Thyroid gland (tissue), 4 donors: ENCODE results near the gene SPATA31D1. TPM values are rescaled to one million over a fixed set of nuclear protein-coding genes. Genes with fewer than 3 reads are reported as not detected.

Experiments
- DNase-seq, 2 donors: peaks; one replicate each; pipeline ENCODE4 v3.0.0-alpha.2; 2019
- H3K27ac ChIP-seq, 3 donors: fragments of 200-600 bp; sonication (generic); 1 replicate in 2 of 3; 2 replicates in 1 of 3; pipeline ENCODE4 v1.5.1; 2016 to 2019; ENCODE audit warnings: mild to moderate bottlenecking in 1 of 3, moderate library complexity in 1 of 3
- H3K27me3 ChIP-seq: fragments of 200-600 bp; sonication (generic); one replicate; pipeline ENCODE4 v1.5.1; 2019
- H3K36me3 ChIP-seq, 2 donors: fragments of 200-600 bp; sonication (generic); one replicate each; pipeline ENCODE4 v1.5.1; 2016 to 2019
- H3K4me1 ChIP-seq, 2 donors: fragments of 200-600 bp; sonication (generic); one replicate each; pipeline ENCODE4 v1.5.1; 2017 to 2019
- H3K4me3 ChIP-seq, 3 donors: fragments of 200-600 bp; sonication (generic); replicated peaks in 1 of 3; 1 replicate in 2 of 3; 2 replicates in 1 of 3; pipeline ENCODE4 v1.5.1; 2016; ENCODE audit warnings: mild to moderate bottlenecking in 1 of 3
- H3K9me3 ChIP-seq: fragments of 200-600 bp; sonication (generic); one replicate; pipeline ENCODE4 v1.5.1; 2017
- CTCF ChIP-seq, 6 experiments: fragments of 200-600 bp in 3 of 6; fragments of 450-650 bp in 3 of 6; sonication (generic) in 3 of 6; IDR thresholded peaks; one replicate each; pipeline ENCODE4 v1.5.1; 2016 to 2019; ENCODE audit warnings: antibody characterized with exemption in 6 of 6, mild to moderate bottlenecking in 2 of 6, inconsistent platforms in 1 of 6, moderate library complexity in 1 of 6
- POLR2A ChIP-seq, 2 donors: fragments of 450-650 bp; IDR thresholded peaks; one replicate each; pipeline ENCODE4 v1.6.1; 2017; ENCODE audit warnings: antibody characterized with exemption in 2 of 2, mild to moderate bottlenecking in 2 of 2, moderate library complexity in 1 of 2
- WGBS, 2 donors: methylation state at CpG; one replicate each; pipeline ENCODE4 v1.1.5; 2017; 5-methylcytosine and 5-hydroxymethylcytosine counted together
- intact Hi-C: fragments of 100-400 bp; cut with DNase I; formaldehyde crosslinking; loops from one replicate; pipeline ENCODE4 v1.15.1; 2023
- total RNA-seq, 4 donors: library from RNA; depleted of rRNA; stranded (reverse); fragments of >200 nt; gene quantifications; one replicate each; pipeline ENCODE4 v1.2.3, GENCODE V29; 2016

The SPATA31D1 gene
- total RNA-seq, 4 donors from 2014 or later, result not detected

- no peak overlapping the region for H3K27ac ChIP-seq
- H3K4me3 ChIP-seq, result no peak overlapping the region
- no peaks in the 10 kb centered on the region for H3K9me3 ChIP-seq
- no peaks in the 10 kb centered on the region for H3K27me3 ChIP-seq
- WGBS, 2 donors, result 82 to 85% methylated on average over 2 of the region's 2 CpGs
- no peaks in the 10 kb centered on the region for H3K4me1 ChIP-seq
- no peaks in the 10 kb centered on the region for H3K36me3 ChIP-seq
- DNase-seq, result no peak
- intact Hi-C loops, result no loop called here
- TF ChIP-seq POLR2A (IDR thresholded peaks at IDR 0.05) (no peak), CTCF (IDR thresholded peaks at IDR 0.05) (no peak)
Observed at GRCh38 chr9:81979196-81979595, 9.4 kb upstream of the SPATA31D1 start.

- DNase-seq, result no peak
- H3K36me3 ChIP-seq, result no peaks in the 10 kb centered on the region
- H3K4me3 ChIP-seq, result no peak overlapping the region
- H3K9me3 ChIP-seq, result no peaks in the 10 kb centered on the region
- H3K27ac ChIP-seq, result no peak overlapping the region
- TF ChIP-seq POLR2A (IDR thresholded peaks at IDR 0.05) (no peak), CTCF (IDR thresholded peaks at IDR 0.05) (no peak)
- no peaks in the 10 kb centered on the region for H3K27me3 ChIP-seq
- H3K4me1 ChIP-seq, result no peaks in the 10 kb centered on the region
- intact Hi-C loops, result no loop called here
Observed at GRCh38 chr9:81980568-81980967, 8.0 kb upstream of the SPATA31D1 start.

GRCh38 chr9:81981883-81982282 is 6.7 kb upstream of the SPATA31D1 start:
- TF ChIP-seq POLR2A (IDR thresholded peaks at IDR 0.05), result no peak
- Histone ChIP-seq H3K4me1 (no peaks in the 10 kb centered on the region), H3K27ac (no peak overlapping the region), H3K9me3 (no peaks in the 10 kb centered on the region), H3K27me3 (no peaks in the 10 kb centered on the region), H3K36me3 (no peaks in the 10 kb centered on the region), H3K4me3 (no peak overlapping the region)
- no peak for DNase-seq
- WGBS, 2 donors, result 97 to 98% methylated on average over 4 of the region's 4 CpGs
- intact Hi-C loops, result no loop called here

GRCh38 chr9:81984928-81985327 is 3.6 kb upstream of the SPATA31D1 start:
- TF ChIP-seq CTCF (IDR thresholded peaks at IDR 0.05) (no peak), POLR2A (IDR thresholded peaks at IDR 0.05) (no peak)
- no peaks in the 10 kb centered on the region for H3K9me3 ChIP-seq
- no peak overlapping the region for H3K27ac ChIP-seq
- no peak overlapping the region for H3K4me3 ChIP-seq
- no peaks in the 10 kb centered on the region for H3K36me3 ChIP-seq
- no peaks in the 10 kb centered on the region for H3K4me1 ChIP-seq
- DNase-seq, result no peak
- 77 to 91% methylated on average over 6 of the region's 6 CpGs for WGBS, 2 donors
- intact Hi-C loops, result no loop called here
- H3K27me3 ChIP-seq, result no peaks in the 10 kb centered on the region

- no peaks in the 10 kb centered on the region for H3K9me3 ChIP-seq
- H3K4me1 ChIP-seq, result no peaks in the 10 kb centered on the region
- no peaks in the 10 kb centered on the region for H3K27me3 ChIP-seq
- no peak overlapping the region for H3K27ac ChIP-seq
- H3K4me3 ChIP-seq, result no peak overlapping the region
- DNase-seq, result no peak
- TF ChIP-seq POLR2A (IDR thresholded peaks at IDR 0.05) (no peak), CTCF (IDR thresholded peaks at IDR 0.05) (no peak)
- WGBS, 2 donors, result 75 to 93% methylated on average over 1 of the region's 1 CpG
- intact Hi-C loops, result no loop called here
- H3K36me3 ChIP-seq, result no peaks in the 10 kb centered on the region
Observed at GRCh38 chr9:81986051-81986450, 2.5 kb upstream of the SPATA31D1 start.

- Histone ChIP-seq H3K36me3 (no peaks in the 10 kb centered on the region), H3K27ac (no peak overlapping the region), H3K27me3 (no peaks in the 10 kb centered on the region), H3K9me3 (no peaks in the 10 kb centered on the region), H3K4me3 (no peak overlapping the region), H3K4me1 (no peaks in the 10 kb centered on the region)
- intact Hi-C loops, result no loop called here
- WGBS, 2 donors, result 93 to 100% methylated on average over 1 of the region's 1 CpG
- TF ChIP-seq POLR2A (IDR thresholded peaks at IDR 0.05) (no peak), CTCF (IDR thresholded peaks at IDR 0.05) (no peak)
- no peak for DNase-seq
Observed at GRCh38 chr9:81989700-81990099, 1.1 kb downstream of the SPATA31D1 start.
